T-helper 1 cell treated with Interleukin-12 subunit alpha and Interleukin-12 subunit beta and Interleukin-4 antibody, amounts not matched to agents 30 ng/mL and 1 ng/mL, for 36 hours (primary cell): ENCODE results near the gene DCUN1D3. TPM values are rescaled to one million over a fixed set of nuclear protein-coding genes. Genes with fewer than 3 reads are reported as not detected.

ENCODE experiments used
- intact Hi-C: fragments of 100-400 bp; cut with micrococcal nuclease; formaldehyde crosslinking; loops from one replicate; pipeline ENCODE4 v1.15.1; 2024
- total RNA-seq: library from RNA; stranded (reverse); gene quantifications from 2 replicates; pipeline ENCODE4 v1.2.3, GENCODE V29; 2022

DCUN1D3 gene
- total RNA-seq, 1 donor from 2014 or later = 19.7 TPM

DNA sequence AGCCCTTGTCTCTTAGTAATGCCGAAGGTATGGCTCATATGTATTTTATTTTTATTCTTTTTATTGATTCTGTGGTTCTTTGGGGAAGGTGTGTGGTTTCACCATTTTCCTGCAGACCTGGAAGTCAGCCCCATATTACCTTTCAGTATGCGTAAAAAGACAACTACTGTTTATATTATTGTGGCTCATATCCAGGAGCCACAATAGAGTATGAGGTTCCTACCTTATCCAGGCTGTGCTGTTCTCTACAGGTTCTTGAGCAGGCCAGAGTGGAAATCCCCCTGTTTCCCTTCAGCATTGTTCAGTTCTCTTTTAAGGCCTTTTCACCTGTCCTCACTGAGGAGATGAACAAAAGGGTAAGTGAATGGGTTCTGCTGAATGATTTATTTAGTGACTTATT lies 60.7 kb downstream of the DCUN1D3 start:
- intact Hi-C loops = no loop called here

DNA sequence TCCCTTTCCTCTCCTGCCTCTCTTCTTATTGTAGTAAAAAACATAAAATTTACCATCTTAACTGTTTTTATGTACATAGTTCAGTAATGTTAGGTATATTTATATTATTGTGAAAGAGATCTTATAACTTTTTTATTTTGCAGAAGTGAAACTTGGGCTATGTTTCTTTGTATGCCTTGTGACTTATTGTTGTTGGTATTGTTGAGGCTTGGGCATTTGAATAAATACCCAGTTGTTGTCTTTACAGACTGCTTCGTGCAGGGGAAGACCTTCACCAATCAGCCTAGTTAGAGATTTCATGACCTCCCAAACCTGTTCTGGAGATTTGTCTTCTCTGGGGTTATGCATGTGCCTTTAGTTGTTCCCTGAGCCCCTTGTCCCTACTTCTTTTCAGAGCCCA lies 61.9 kb downstream of the DCUN1D3 start:
- intact Hi-C loops = no loop called here

DNA sequence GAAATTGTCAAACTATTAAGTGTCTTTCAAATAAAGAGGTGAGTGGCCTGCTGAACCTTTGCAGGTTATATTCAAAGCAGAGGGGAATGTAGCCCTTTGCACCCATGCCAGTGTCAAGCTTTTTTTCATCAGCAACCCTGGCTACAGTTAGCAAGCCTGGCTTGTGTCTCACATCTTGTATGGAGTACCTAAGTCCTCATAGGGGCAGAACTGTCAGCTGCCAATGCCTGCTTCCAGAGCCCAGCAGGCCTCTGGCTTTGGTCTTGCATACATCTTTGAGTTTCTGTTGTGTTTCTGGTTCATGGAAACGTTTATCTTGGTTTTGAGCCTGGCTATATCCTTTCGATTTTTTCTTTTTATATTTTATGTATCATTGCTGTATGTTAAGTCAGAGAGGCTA lies 67.1 kb downstream of the DCUN1D3 start:
- intact Hi-C loops = no loop called here

DNA sequence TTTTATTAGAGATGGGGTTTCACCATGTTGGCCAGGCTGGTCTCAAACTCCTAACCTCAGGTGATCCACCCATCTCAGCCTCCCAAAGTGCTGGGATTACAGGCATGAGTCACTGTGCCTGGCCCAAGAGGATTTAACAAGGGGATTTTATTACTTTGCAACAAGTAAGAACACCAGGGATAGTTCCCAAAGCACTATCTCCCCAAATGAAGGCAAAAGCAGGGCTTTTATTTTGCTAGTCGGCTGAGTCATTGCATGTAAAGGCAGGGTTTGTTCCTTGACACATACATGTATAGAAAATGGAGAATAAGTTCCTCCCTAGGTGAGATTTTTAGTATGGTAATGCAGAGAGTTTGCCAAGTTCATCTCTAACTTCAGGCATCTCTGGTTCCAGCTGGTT lies 69.8 kb downstream of the DCUN1D3 start:
- intact Hi-C loops = no loop called here

DNA sequence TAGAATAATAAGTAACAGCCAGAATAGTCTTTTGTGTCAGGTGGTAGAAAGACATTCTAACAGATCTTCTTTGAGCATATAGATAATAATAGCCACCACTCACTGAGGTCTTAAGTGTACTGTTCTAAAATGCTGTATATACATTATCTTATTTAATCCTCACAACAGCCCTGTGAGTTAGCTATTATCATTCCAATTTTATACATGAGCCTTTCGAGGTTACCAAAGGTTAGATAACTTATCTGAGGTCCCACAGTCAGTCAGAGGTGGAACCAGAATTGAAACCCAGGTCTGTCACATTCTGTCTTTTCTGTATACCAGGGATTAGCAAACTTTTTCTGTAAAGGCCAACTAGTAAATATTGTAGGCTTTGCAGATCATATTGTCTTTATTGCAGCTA lies 70.6 kb downstream of the DCUN1D3 start:
- intact Hi-C loops = no loop called here

DNA sequence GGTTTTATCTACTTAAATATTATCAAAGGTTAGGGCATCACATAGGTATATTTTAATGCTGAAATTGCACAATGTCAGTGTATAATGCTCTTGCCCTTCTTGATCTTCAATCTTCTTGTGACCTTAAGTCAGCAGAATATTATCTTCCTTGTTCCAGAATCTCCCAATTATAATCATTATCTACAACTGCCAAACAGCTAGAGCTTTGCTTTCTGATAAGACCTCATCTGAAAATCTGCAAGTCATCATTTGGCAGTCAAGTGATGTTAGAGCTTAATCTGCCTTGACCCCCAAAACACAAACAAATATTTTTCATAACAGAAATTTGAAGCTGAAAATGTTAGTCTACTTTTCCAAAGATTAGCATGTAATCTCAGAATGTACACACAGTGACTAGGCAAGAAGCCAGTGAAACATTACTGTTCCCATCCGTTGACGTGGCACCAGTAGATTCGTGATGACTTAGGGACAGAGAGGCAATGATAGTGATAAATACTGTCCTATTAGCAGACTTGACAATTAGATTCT lies 74.1 kb downstream of the DCUN1D3 start:
- intact Hi-C loops = no loop called here

DNA sequence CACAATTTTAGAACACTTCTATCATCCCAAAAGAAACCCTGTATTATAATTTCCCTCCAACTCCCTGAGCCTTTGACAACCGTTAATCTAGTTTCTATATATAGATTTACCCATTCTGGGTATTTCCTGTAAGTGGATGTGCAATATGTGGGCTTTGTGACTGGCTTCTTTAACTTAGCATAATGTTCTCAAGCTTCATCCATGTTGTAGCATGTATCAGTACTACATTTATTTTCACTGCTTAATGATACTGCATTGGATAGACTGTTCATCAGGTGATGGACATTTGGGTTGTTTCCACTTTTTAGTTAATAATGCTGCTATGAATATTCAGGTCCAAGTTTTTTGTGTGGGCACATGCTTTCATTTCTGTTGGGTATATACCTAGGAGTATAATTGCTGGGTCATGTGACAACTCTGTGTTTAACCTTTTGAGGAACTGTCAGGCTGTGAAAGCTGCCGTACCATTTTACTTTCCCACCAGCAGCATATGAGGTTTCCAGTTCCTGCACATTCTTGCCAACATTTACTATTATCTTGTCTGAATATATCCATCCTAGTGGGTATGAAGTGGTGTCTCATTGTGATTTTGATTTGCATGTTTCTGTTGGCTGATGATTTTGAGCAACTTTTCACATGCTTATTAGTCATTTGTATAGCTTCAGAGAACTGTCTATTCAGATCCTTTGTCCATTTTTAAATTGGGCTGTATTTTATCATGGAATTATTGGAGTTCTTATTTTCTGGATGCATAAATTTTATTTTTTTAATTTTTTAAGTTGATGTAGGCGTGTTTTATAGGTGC lies 77.4 kb downstream of the DCUN1D3 start:
- intact Hi-C loops = no loop called here

DNA sequence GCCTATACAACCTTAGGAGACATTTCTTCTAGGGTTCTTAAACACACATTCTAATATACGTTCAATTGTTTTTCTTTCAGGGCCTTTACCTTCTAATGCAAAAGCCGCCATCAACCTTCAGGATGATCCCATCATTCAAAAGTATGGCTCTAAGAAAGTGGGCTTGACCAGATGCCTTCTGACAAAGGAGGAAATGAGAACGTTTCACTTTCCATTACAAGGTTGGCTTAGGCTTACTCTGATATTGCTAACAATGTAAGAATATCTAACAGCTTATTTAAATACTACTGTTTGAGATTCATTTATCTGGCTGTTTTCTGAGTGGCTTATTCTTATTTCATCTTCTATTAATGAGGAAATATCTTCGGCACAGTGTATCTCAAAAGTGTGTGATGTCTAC lies 78.5 kb downstream of the DCUN1D3 start:
- intact Hi-C loops = loop anchor here (2.0 kb wide), 1 partner anchor 15 kb away; the partner anchor contains the start of genes ERI2 and REXO5

DNA sequence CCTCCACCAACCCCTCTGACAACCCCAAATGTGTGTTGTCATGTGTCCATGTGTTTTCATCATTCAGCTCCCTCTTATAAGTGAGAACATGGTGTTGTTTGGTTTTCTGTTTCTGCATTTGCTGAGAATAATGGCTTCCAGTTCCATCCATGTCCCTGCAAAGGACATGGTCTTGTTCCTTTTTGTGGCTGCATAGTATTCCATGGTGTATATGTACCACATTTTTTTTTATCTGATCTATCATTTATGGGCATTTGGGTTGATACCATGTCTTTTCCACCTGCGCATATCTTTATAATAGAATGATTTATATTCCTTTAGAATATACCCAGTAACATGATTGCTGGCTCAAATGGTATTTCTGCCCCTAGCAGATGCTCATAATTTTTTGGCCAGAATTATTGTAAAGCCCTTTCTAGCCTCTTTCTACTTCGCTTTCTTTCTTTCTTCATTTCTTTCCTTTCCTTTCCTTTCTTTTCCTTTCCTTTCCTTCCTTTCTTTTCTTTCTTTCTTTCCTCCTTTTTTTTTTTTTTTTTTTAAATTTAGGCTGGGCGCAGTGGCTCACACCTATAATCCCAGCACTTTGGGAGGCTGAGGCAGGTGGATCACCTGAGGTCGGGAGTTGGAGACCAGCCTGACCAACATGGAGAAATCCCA lies 81.1 kb downstream of the DCUN1D3 start:
- intact Hi-C loops = no loop called here

DNA sequence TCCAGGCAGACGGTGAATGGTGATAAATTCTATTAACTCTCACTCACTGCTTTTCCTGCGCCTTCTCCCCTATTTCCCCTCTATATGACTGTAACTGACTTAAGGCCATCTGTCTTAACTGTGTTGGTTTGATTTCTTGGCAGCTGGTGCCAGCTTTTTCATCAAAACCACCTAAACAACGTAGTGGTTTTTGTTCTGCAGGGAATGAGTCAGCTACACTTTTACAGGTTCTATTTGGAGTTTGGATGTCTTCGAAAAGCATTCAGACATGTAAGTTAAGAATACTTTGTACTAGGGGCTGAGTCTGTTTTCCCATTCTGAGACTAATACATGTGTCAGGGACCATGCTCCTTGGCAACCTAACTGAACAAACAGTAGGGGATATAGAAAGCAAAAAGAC lies 85.4 kb downstream of the DCUN1D3 start:
- intact Hi-C loops = no loop called here

DNA sequence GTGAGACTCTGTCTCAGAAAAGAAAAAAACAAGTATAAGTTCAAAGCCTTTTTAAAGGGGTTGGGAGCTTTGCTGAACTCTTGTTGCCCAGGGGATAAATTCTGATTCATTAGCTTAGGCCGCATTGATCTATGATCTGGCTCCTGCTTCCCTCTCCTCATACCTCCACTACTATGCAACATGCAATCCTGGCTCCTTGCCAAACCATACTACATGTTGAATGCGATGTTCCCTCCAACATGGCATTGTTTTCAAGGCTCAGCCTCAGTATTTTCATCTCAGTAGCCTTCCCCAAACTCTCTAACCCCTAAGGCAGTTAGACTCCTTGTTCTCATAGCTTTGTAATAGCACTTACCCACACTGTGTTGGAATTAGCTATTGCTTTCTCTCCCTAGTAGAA lies 87.6 kb downstream of the DCUN1D3 start:
- intact Hi-C loops = no loop called here

DNA sequence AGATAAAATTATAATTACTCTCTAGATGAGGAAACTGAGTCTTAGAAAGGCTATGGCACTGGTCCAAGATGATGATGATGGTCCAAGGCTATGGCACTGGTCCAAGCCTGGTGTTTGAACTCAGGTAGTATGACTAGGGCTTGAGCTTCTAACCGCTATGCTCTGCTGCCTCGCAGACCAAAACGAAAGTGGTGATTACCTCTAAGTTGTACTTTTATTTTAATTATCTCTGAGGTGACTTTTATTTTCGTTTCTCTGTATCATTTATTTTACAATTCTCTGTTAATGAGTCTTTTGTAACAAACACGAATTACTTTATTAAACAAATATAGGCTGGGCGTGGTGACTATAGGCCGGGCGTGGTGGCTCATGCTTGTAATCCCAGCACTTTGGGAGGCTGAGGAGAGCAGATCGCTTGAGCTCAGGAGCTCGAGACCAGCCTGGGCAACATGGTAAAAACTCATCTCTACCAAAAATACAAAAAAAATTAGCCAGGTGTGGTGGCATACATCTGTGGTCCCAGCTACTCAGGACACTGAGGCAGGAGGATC lies 88.2 kb downstream of the DCUN1D3 start:
- intact Hi-C loops = no loop called here

DNA sequence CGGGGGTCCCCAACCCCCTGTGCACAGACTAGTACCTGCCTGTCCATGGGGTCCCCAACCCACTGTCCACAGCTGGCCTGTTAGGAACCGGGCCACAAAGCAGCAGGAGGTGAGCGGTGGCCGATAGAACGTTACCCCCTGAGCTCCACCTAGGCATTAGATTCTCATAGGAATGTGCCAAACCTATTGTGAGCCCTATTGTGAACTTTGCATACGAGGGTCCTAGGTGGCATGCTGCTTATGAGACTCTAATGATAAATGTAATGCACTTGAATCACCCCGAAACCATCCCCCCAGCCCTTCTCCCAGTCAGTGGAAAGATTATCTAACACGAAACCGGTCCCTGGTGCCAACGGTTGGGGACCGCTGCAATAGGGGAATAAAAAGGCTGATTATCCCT lies 92.3 kb downstream of the DCUN1D3 start:
- intact Hi-C loops = loop anchor here (2.0 to 5.0 kb wide), 7 partner anchors 13 to 1489 kb away; partner anchors contain the start of genes LDAF1, POLR3E and UQCRC2

DNA sequence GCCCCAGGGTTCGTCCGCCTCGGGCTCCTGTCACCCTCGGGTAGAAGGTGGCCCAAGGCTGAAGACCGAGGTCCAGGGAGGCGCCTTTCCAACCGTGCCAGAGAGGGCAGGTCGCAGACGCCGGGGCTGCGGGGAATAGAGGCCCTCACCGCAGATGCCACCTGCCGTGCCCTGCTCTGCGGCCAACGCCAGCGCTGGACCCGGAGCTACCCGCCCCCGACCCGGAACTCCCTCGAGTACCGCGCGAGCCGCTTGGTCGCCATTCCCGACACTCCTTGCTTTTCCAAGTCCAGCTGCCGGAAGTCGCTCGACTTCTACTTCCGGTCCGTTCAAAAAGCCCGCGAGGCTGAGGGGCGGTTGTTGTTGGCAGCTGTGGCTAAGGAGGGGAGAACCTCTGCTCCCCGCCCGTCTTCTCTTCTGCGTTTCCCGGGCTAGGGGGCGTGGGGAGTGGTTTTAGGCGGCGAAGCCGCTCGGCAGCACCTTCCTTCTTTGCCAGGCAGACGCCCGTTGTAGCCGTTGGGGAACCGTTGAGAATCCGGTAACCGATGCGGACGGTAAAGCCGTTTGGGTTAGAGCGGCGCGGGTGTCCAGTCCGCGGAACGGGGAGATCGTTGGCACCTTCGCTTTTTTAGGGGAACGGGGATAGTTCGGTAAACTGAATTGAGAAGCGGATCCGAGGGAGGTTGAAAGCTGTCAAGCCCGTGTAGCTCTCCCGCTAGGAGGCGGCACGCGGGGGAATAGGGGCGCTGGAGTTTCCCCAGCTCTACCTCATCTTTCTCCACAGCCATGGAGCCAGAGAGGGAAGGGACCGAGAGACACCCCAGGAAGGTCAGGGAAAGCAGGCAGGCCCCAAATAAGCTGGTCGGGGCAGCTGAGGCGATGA lies 93.7 kb downstream of the DCUN1D3 start, which contains the start of the genes ERI2 and REXO5:
Gene ERI2 (minus strand): TSS at position 305 of the 883 bp plus-strand sequence. CDS start 42 bp downstream, at position 263.
Gene REXO5 (plus strand): TSS at position 360 of the 883 bp plus-strand sequence. CDS start 427 bp downstream, at position 787.
- intact Hi-C loops = loop anchor here (1.0 to 5.0 kb wide), 11 partner anchors 14 to 1491 kb away; partner anchors contain the start of genes DCUN1D3, LDAF1, LYRM1 and POLR3E

DNA sequence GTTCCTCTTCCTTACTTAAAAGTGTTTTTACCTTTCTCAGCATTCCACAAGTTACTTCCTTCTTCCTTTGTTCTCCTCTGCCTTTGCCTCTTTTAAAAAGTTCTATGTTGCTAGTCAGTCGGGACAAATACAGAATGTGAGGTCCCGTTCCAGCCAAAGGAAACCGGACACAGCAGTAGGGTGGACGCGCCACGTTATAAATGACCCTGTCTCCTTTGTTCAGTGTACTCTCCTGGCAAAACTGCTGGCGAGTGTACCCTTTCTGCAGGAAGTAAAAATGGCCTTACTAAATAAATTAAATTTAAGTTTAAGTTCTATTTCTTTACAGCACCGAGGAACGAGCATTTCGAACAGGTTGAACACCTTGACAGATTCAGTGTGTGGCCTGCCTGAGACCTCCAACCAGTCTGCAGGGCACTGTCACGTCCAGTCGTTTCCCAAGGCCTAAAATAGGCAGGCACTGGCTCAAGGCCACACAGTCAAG lies 94.4 kb downstream of the DCUN1D3 start:
- intact Hi-C loops = loop anchor here (1.0 to 5.0 kb wide), 11 partner anchors 15 to 1492 kb away; partner anchors contain the start of genes DCUN1D3, LDAF1, LYRM1 and POLR3E

Other genes with a start within 250 kb of the DCUN1D3 start
- not detected in 2 replicates for gene ACSM1, start 202.7 kb downstream of the DCUN1D3 start, total RNA-seq
- 42.5 and 43.3 TPM in 2 replicates for gene THUMPD1, start 158.5 kb downstream of the DCUN1D3 start, total RNA-seq
- 0.78 and 2.1 TPM in 2 replicates for gene ACSM3, start 136.3 kb downstream of the DCUN1D3 start, total RNA-seq
- 10.7 and 15.5 TPM in 2 replicates for gene ERI2, start 93.9 kb downstream of the DCUN1D3 start, total RNA-seq
- 10.0 and 10.2 TPM in 2 replicates for gene REXO5, start 93.8 kb downstream of the DCUN1D3 start, total RNA-seq
- gene LYRM1, start 413 bp upstream of the DCUN1D3 start, total RNA-seq = 25.5 and 26.7 TPM in 2 replicates